GM23248 (cell line): ENCODE data around the gene ZNF385B. TPM values are rescaled to one million over a fixed set of nuclear protein-coding genes. Genes with fewer than 3 reads are reported as not detected.

Experiments used
- DNase-seq: peaks from one replicate; pipeline ENCODE4 v3.0.0-alpha.2; 2015
- H2AFZ ChIP-seq: fragments of 200-600 bp; sonication (generic); 2 replicates; pipeline ENCODE4 v1.6.1; 2016; ENCODE audit warnings: antibody characterized with exemption
- H3F3A ChIP-seq: fragments of 200-600 bp; sonication (generic); 2 replicates; pipeline ENCODE4 v1.6.1; 2016; ENCODE audit warnings: mild to moderate bottlenecking, antibody characterized with exemption, mixed run types; ENCODE audit not compliant: insufficient read depth
- H3K27ac ChIP-seq: fragments of 200-600 bp; sonication (generic); 2 replicates; pipeline ENCODE4 v1.5.1; 2016; ENCODE audit warnings: mild to moderate bottlenecking
- H3K27me3 ChIP-seq: fragments of 200-600 bp; sonication (generic); replicated peaks from 2 replicates; pipeline ENCODE4 v1.6.1; 2016; ENCODE audit warnings: mild to moderate bottlenecking; ENCODE audit not compliant: insufficient read depth
- H3K36me3 ChIP-seq: fragments of 200-600 bp; sonication (generic); 2 replicates; pipeline ENCODE4 v1.6.1; 2016; ENCODE audit warnings: low read depth, mild to moderate bottlenecking
- H3K4me1 ChIP-seq: fragments of 200-600 bp; sonication (generic); 2 replicates; pipeline ENCODE4 v1.6.1; 2016; ENCODE audit warnings: mild to moderate bottlenecking; ENCODE audit not compliant: insufficient read depth
- H3K4me2 ChIP-seq: fragments of 200-600 bp; sonication (generic); one replicate; pipeline ENCODE4 v1.6.1; 2016; ENCODE audit warnings: mild to moderate bottlenecking; ENCODE audit not compliant: unreplicated experiment
- H3K4me3 ChIP-seq: fragments of 200-600 bp; sonication (generic); 2 replicates; pipeline ENCODE4 v1.5.1; 2016; ENCODE audit warnings: mild to moderate bottlenecking
- H3K79me2 ChIP-seq: fragments of 200-600 bp; sonication (generic); 2 replicates; pipeline ENCODE4 v1.6.1; 2016; ENCODE audit warnings: mild to moderate bottlenecking; ENCODE audit not compliant: insufficient read depth
- H3K9ac ChIP-seq: fragments of 200-600 bp; sonication (generic); 2 replicates; pipeline ENCODE4 v1.6.1; 2016; ENCODE audit warnings: mild to moderate bottlenecking
- H3K9me2 ChIP-seq: fragments of 200-600 bp; sonication (generic); 2 replicates; pipeline ENCODE4 v1.6.1; 2016; ENCODE audit warnings: mixed run types, mild to moderate bottlenecking, moderate library complexity; ENCODE audit not compliant: insufficient read depth
- H3K9me3 ChIP-seq: fragments of 200-600 bp; sonication (generic); one replicate; pipeline ENCODE4 v1.6.1; 2017; ENCODE audit warnings: low read depth
- H4K20me1 ChIP-seq: fragments of 200-600 bp; sonication (generic); 2 replicates; pipeline ENCODE4 v1.6.0; 2016; ENCODE audit not compliant: insufficient read depth
- EZH2 ChIP-seq: fragments of 200-600 bp; sonication (generic); IDR thresholded peaks from 2 replicates; pipeline ENCODE4 v1.6.1; 2018; ENCODE audit warnings: antibody characterized with exemption, mild to moderate bottlenecking; ENCODE audit not compliant: insufficient read depth, poor library complexity, severe bottlenecking
- EZH2phosphoT487 ChIP-seq: fragments of 200-600 bp; sonication (generic); IDR thresholded peaks from 2 replicates; pipeline ENCODE4 v1.6.1; 2018; ENCODE audit warnings: antibody characterized with exemption, moderate library complexity, mild to moderate bottlenecking, low read depth; ENCODE audit not compliant: insufficient read depth
- WGBS, 2 experiments: methylation state at CpG; one replicate each; pipeline ENCODE4 v1.1.6; 2015 to 2017; ENCODE audit warnings: low lambda C conversion rate in 2 of 2, low coverage in 1 of 2; ENCODE audit errors: missing lambda C conversion rate in 2 of 2; 5-methylcytosine and 5-hydroxymethylcytosine counted together
- in situ Hi-C: fragments of 300-500 bp; cut with MboI; formaldehyde crosslinking; loops from 2 replicates; pipeline ENCODE4 v1.15.0; 2020
- polyA plus RNA-seq: library from polyadenylated mRNA; unstranded; fragments of >200 nt; fragmentation: Nextera tagmentation; extraction: Ambion mirVana; gene quantifications from 2 replicates; pipeline ENCODE4 v1.2.1, GENCODE V29; 2016
- total RNA-seq: library from RNA; depleted of rRNA; stranded (reverse); fragments of >200 nt; shearing (Covaris generic); gene quantifications from 2 replicates; pipeline ENCODE4 v1.2.3, GENCODE V29; 2014

ZNF385B gene
- total and polyA plus RNA-seq, 2 experiments from 2014 or later = 0.30 TPM; not detected in 1

DNA sequence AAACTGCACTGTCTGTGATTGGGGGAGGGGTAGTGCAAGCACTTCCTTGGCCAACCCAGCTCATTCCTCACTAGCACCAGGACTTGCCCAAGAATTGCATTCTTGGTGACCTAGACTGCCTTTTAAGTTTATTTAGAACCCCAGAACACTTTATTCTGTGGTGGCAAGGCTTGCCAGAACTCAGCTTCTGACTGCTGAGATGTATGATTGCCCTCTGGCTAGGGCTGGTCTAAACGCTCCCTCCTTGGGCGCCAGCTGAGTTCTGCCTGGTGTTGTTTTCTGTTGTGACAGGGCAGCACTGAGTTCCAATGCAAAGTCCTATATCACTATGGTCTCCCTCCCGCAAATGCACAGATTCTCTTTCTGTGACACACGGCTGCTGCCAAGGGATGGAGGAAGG lies 247.7 kb downstream of the ZNF385B start:
- H3K79me2 ChIP-seq = no peaks in the 10 kb centered on the region
- H3K9ac ChIP-seq = no peak overlapping the region
- H3K27ac ChIP-seq = peak overlapping the region; percentile 53
- H3K4me2 ChIP-seq = peak overlapping the region; percentile 41
- in situ Hi-C loops = no loop called here
- H3K9me2 ChIP-seq = 0 out of 2 replicates have a peak, but pooled peaks cover 8% of the 10 kb centered on the region
- no peaks in the 10 kb centered on the region for H3K9me3 ChIP-seq
- 28 to 43% methylated on average over 4 of the region's 4 CpGs for WGBS, 2 experiments
- H3F3A ChIP-seq = peaks cover 29% of the 10 kb centered on the region; the same call in 1 of the 2 replicates
- peak overlapping the region; percentile 46 for H3K4me3 ChIP-seq
- H3K36me3 ChIP-seq = no peaks in the 10 kb centered on the region
- H2AFZ ChIP-seq = peak overlapping the region; percentile 24
- H4K20me1 ChIP-seq = no peaks in the 10 kb centered on the region
- peak; percentile 71 for DNase-seq
- H3K4me1 ChIP-seq = peaks cover 35% of the 10 kb centered on the region
- TF ChIP-seq EZH2phosphoT487 = no peak
- no peaks in the 10 kb centered on the region for H3K27me3 ChIP-seq

DNA sequence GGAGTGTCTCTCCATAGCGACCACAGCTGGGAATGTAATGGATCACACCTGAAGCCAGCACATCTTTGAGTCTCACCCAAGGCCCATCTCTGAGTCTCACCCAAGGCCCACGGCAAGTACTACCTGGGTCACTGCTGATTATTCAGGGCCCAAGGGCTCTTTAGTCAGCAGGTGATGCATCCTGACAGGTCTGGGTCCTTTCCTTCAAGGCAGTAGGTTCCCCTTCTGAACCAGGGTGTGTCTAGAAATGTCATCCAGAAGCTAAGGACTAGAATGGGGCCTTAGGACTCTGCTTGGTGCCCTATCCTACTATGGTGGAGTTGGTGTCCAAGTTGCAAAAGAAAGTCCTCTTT lies 248.1 kb downstream of the ZNF385B start:
- no peak overlapping the region for H3K4me3 ChIP-seq
- H3K27me3 ChIP-seq = no peaks in the 10 kb centered on the region
- peak overlapping the region; percentile 41 for H3K4me2 ChIP-seq
- peak; percentile 1 for DNase-seq
- no peak overlapping the region for H3K9ac ChIP-seq
- 0 out of 2 replicates have a peak, but pooled peaks cover 8% of the 10 kb centered on the region for H3K9me2 ChIP-seq
- peaks cover 29% of the 10 kb centered on the region; the same call in 1 of the 2 replicates for H3F3A ChIP-seq
- peak overlapping the region; percentile 5; the same call in 1 of the 2 replicates for H3K27ac ChIP-seq
- H3K79me2 ChIP-seq = no peaks in the 10 kb centered on the region
- TF ChIP-seq EZH2 (no peak), EZH2phosphoT487 (no peak)
- no peaks in the 10 kb centered on the region for H3K9me3 ChIP-seq
- no peak overlapping the region for H2AFZ ChIP-seq
- in situ Hi-C loops = no loop called here
- 39 to 59% methylated on average over 2 of the region's 2 CpGs for WGBS, 2 experiments
- H3K4me1 ChIP-seq = peaks cover 35% of the 10 kb centered on the region
- H3K36me3 ChIP-seq = no peaks in the 10 kb centered on the region
- no peaks in the 10 kb centered on the region for H4K20me1 ChIP-seq

DNA sequence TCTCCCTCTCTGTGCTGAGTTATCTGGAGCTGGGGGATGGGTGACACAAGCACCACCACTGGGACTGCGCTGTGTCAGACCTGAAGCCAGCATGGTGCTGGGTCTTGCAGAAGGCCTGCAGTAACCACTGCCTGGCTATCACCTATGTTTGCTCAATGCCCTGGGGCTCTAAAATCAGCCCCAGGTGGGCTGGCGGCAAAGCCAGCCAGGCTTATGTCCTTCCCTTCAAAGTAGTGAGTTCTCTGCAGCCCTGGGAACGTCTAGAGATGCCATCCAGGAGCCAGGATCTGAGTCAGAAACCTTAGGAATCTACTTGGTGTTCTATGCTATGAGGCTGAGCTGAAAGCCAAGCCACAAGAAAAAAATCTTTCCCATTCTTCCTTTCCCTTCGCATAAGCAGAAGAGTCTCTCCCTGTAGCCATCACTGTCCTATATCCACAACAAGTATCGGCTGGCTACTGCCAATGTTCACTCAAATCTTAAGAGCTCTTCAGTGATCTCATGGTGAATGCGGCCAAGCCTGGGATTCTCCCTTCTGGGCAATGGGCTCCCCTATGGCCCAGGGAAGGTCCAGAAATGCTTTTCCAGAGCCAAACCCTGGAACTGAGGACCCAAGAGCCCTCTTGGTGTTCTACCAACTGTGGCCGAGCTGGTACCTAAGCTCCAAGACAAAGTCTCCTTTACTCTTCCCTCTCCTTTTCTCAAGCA lies 248.7 kb downstream of the ZNF385B start:
- H3K9ac ChIP-seq = no peak overlapping the region
- H3K27ac ChIP-seq = 0 out of 2 replicates have a peak overlapping the region, but pooled peaks have one; percentile 5
- no peaks in the 10 kb centered on the region for H3K36me3 ChIP-seq
- no peak for TF ChIP-seq EZH2phosphoT487
- TF ChIP-seq EZH2 = no peak
- H2AFZ ChIP-seq = no peak overlapping the region
- peaks cover 35% of the 10 kb centered on the region for H3K4me1 ChIP-seq
- H3K4me2 ChIP-seq = peak overlapping the region; percentile 41
- no peaks in the 10 kb centered on the region for H3K79me2 ChIP-seq
- H3K27me3 ChIP-seq = no peaks in the 10 kb centered on the region
- H3K9me2 ChIP-seq = 0 out of 2 replicates have a peak, but pooled peaks cover 8% of the 10 kb centered on the region
- H3F3A ChIP-seq = peaks cover 29% of the 10 kb centered on the region; the same call in 1 of the 2 replicates
- WGBS, 2 experiments = 67 to 75% methylated on average over 7 of the region's 7 CpGs
- in situ Hi-C loops = no loop called here
- H4K20me1 ChIP-seq = no peaks in the 10 kb centered on the region
- no peak overlapping the region for H3K4me3 ChIP-seq
- no peaks in the 10 kb centered on the region for H3K9me3 ChIP-seq
- DNase-seq = peak; percentile 30

DNA sequence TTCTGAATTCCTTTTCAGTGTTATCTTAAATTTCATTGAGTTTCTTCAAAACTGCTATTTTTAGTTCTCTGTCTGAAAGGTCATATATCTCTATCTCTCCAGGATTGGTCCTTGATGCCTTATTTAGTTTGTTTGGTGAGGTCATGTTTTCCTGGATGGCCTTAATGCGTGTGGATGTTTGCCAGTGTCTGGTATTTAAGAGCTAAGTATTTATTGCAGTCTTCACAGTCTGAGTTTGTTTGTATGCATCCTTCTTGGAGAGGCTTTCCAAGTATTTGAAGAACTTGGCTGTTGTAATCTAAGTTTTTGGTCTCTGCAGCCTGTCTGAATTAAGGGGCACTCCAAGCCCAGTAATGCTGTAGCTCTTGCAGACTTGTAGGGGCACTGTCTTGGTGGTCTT lies 249.3 kb downstream of the ZNF385B start:
- peaks cover 29% of the 10 kb centered on the region; the same call in 1 of the 2 replicates for H3F3A ChIP-seq
- H2AFZ ChIP-seq = no peak overlapping the region
- WGBS, 2 experiments = 4 to 8% methylated on average over 1 of the region's 1 CpG
- no peaks in the 10 kb centered on the region for H3K27me3 ChIP-seq
- no peaks in the 10 kb centered on the region for H4K20me1 ChIP-seq
- DNase-seq = peak; percentile 80
- no peaks in the 10 kb centered on the region for H3K9me3 ChIP-seq
- H3K36me3 ChIP-seq = no peaks in the 10 kb centered on the region
- in situ Hi-C loops = no loop called here
- H3K4me3 ChIP-seq = no peak overlapping the region
- H3K79me2 ChIP-seq = no peaks in the 10 kb centered on the region
- no peak overlapping the region for H3K9ac ChIP-seq
- peak overlapping the region; percentile 16 for H3K4me2 ChIP-seq
- no peak for TF ChIP-seq EZH2
- no peak for TF ChIP-seq EZH2phosphoT487
- no peak overlapping the region for H3K27ac ChIP-seq
- H3K4me1 ChIP-seq = peaks cover 35% of the 10 kb centered on the region
- H3K9me2 ChIP-seq = 0 out of 2 replicates have a peak, but pooled peaks cover 8% of the 10 kb centered on the region
